Midbrain (tissue), 1 donor: Measurements from ENCODE around the gene PISD.

Experiments
- DNase-seq: peaks from one replicate; lab custom pipeline; 2025; lab: John Stamatoyannopoulos, UW

PISD gene

DNA sequence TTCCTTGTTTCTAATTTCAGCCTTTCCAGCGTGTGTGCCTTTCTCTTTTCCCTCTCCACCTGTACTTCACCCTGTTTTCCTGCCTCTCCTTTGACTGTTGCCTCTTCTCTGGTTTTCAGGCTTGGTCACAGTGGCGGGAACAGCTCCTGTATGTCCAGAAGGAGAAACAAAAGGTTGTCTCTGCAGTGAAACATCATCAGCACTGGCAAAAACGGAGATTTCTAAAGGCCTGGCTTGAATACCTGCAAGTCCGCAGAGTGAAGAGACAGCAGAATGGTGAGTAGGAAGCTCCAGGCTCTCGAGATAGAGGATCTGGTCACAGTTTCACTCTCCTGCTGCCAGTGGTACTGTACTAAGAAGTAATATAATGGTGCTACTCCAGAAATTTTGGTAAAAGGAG, 89.1 kb downstream of the PISD start:
- no peak for DNase-seq

DNA sequence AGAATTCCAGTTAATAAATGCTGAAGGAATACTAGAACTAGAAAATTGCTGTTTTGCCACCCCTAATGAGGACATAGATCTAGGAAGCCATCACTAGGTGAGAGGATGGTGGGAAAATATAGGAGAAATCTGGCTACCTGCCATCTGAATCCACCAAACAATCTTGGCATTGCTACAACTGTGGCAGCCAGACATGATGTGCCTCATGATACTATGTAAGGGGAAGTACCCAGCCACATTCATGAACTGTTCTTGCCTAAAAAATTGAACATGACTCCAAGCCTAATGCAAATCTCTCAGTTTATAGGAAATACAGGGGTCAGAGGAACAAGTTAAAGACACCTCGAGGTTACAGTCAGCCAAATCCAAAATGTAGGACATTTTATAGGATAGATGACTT, 92.9 kb downstream of the PISD start:
- DNase-seq: no peak
